HG02610 (cell line): Measurements from ENCODE around the gene TMPRSS4.
"Not testable (repeated sequence)": the region's sequence is repeated elsewhere in the genome, so short reads cannot be mapped to it uniquely, and the experiment has no call there.

Experiments used
- ATAC-seq: cut with Tn5 transposase; IDR thresholded peaks from one replicate; pipeline ENCODE4 v1.9.1; 2021; ENCODE audit warnings: mild to moderate bottlenecking, moderate library complexity; ENCODE audit not compliant: unreplicated experiment

The TMPRSS4 gene

DNA sequence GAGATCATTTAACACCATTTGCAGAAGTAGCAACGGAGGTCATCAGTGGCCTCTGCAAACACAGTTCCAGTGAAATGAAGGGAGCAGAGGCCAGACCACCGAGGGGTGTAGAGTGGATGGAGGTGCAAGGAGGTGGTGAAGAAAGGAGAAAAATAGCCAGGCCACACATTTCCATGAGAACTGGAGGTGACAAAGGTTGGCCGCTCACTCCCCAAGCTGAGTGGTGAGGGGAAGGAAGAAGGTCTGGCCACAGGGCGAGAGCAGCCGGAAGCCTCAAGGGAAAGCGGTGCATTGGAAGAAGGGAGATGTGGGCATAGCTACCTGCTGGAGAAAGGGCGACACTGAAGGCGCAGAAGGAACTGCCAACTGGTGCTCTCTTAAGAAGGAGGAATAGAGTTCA is 20.1 kb upstream of the TMPRSS4 start:
- no peak for ATAC-seq

DNA sequence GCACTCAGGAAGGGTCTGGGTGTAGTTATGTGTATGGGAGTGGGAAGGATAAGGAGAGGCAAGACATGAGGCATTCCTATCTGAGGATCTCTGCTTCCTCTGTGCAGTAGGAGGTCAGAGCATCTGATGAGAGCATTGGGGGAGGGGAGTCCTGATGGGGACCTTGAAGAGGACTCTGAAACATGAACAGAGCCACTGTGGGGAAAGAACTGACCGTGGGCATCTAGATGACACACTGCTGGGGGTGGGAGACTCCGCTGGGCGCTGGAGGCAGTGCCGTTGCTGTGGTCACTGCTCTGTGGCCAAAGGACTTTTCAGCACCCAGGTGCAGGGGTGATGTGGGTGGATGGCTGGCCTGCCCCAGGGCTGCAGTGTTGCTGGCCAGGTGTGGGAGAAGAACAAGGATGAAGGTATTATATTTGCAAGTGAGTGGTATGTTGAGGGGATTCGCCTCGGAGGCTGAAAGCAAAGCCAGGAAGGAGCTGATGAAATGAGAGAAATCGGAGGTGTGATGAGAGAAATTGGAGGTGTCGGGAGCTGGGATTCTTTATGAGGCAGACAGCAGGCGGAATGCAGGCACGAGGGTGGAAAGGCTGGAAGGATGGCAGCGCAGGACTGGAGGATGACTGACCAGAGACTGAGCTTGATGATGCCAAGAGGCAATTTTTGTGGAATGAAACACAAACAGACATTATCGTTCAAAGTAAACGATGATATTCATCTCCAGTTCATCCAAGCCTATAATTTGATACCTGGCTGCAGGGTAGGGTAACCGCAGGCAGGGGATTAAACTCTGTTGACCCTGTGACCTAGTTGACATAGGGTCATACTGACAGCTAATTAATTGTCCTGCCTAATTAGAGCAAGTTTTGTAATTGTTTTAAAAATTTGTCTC is 19.4 kb upstream of the TMPRSS4 start:
- no peak for ATAC-seq

DNA sequence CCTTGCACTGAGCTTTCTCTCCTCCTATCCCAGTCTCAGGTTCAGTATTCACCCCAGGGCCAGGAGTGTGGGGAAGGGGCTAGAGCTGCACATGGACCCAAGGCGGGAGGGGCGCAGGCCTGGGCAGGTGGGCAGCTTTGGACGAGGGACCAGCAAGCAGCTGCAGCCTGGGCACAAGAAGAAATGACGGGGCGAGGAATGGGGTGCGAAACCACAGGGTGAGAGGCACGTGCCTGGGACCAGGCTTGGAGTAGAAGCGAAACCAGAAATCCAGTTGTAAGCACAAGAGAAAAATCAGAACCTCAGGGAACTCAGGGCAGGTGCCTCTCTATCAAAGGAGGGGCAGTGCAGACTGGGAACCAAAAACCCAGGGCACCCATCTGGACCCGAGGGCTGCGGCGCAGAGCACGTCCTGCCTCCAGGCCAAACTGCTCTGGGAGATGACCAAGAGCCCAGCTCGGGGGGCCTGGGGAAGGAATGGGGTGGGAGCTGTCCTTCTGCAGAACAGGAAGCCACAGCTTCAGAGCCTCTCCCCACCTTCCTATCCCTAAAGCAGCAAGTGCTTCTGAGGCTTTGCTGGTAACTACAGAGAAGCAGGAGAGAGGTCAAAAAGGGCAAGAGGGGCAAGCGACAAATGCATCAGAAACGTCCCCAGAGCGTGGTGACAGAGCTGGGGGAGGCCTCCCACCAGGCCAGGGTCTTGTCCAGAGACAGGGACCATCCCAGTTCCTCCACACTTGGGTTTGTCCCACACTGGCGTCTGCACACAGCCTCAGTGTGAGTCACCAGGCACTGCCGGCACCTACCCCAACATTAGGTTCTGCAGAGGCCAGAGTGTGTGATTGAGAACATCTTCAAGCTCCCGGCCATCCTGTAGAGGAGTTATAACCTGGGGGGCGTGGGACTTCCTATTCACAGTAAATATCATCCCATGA is 18.3 kb upstream of the TMPRSS4 start:
- ATAC-seq = no peak

DNA sequence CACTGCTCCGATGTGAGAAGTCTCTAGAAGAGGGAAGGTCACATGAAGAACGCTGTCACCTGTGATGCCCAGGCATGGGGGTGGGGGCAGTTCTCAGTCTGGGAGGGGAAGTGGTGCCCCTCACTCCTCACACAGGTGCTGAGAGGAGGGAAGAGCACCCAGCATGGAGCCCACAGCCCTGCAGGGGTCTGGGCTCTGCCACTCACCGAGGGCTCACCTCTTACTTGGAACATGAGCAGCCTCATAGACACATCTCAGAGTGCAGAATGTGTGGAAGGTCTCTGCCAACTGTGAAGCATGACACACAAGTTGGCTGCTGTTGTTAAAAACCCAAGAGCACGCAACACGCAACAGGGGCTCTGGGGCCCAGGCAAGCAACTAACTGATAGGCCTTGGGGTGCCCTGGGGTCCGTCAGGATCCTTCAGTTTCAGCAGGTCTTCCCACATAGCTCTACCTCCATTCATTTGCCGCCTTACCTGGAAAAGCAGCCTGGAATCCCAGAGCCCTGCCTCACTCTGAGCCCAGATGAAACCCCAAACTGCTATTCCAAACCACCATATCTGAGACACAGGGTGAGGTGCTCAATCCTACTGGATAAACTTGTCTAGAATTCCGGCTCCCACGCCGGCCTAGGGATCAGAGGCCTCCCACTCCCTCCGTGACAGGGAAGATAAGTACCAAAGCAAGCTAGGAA is 17.5 kb upstream of the TMPRSS4 start:
- ATAC-seq = no peak

DNA sequence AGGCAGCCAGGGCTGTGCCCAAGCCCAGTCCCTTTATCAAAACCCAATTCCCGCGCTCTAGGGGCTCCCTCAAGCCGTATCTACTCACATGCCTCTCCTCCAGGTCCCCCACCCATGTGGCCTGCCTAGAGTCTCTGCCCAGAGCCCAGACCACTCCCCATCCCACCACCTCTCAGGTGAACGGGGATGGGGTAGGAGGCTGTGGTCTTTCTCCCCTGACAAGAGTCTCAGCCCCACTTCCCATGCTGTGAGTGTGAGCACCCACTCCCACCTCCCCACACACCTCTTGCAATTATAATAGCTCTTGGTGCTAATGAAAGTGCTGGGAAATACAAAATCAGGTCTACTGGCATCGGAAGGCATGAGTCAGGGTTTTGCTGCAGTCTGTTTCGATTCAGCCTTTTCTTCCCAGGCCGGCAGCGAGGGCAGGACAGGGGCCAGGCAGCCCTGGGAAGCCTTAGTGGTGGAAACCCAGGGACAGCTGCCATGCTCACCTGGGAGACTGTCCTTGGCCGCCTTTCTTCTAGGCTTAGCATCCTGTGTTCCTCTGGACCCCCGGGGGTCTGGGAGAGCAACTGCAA is 16.7 kb upstream of the TMPRSS4 start:
- no peak for ATAC-seq

DNA sequence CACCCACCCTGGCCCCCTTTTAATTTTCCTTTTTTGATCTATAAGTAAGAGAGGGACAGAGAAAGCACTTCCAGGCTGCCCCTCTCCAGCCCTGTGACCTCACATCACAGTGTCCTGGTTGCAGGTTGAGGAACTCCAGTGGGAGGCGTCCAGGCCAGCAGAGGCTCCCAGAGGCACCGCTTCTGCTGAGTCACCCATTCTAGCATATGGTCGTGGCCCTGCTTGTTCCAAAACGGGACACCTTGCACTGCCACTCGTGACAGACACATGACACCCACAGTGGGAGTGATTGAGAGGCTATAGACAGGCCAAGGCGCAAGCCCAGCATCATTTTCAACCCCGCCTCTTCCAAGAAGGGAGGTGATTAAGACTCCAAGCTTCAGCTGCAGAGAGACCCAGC is 16.0 kb upstream of the TMPRSS4 start:
- ATAC-seq = no peak

DNA sequence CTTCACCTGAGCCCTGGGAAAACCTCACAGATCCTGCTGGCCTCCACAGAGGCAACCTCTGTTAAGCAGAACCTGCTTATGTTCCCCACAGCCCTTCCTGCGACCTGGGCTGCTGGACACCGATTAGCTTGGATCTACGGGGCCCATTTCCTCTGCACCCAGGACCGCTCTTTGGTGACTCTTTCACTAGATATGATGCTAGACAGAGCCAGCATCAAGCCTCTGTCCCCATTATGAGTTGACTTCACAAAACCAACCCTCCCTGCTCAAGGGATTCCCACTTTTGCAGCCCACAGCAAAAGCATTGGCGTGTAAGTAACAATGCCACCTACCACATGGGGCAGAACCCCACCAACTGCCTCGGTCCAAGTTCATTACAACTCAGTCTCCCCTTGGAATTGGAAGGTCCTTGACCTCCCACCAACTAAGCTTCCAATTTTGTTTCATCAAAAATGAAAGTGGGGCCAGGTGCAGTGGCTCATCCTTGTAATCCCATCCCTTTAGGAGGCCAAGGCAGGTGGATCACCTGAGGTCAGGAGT is 15.2 kb upstream of the TMPRSS4 start:
- ATAC-seq = no peak

DNA sequence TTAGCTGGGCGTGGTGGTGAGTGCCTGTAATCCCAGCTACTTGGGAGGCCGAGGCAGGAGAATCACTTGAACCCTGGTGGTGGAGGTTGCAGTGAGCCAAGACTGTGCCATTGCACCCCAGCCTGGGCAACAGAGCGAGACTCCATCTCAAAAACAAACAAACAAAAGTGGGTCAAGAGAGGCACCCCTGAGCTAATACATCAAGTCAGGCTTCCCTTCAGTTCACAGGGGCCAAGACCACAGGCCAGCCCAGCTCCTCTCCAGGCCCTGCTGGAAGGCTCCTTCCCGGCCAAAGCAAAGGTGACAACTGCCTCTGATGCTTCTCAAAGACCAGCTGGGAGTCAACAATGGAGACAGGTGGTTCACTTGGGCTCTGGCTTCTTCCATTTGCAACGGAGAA is 14.7 kb upstream of the TMPRSS4 start:
- ATAC-seq = not testable (repeated sequence)

DNA sequence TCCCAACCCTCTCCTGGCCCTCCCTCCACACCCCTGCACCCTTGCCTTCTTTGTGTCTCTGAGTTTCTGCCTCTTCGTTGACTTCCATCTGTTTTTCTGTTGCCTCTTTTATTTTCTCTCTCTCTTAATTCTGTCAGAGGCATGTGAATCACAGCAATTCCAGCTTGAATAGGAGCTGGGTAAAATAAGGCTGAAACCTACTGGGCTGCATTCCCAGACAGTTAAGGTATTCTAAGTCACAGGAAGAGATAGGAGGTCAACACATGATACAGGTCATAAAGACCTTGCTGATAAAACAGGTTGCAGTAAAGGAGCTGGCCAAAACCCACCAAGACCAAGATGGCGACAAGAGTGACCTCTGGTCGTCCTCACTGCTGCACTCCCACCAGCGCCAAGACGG is 14.2 kb upstream of the TMPRSS4 start:
- not testable (repeated sequence) for ATAC-seq

DNA sequence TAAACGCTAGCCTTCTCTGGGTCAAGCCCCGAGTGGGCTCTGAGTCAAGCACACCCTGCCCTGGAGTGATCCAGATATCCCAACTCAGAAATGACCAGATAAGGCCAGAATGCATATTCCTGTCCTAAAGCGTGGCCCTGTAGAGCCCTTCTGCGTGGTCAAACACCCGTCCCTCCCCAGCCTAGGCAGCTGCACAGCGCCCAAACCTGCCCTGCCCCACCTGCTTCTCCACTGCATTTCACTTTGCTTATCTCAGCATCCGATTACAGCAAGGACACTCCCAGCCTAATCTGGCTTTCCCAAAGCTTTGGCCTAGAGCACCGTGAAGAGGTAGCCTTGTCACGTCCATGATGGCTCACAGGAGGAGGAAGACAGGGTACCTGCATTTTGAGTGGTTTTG is 11.9 kb upstream of the TMPRSS4 start:
- no peak for ATAC-seq

DNA sequence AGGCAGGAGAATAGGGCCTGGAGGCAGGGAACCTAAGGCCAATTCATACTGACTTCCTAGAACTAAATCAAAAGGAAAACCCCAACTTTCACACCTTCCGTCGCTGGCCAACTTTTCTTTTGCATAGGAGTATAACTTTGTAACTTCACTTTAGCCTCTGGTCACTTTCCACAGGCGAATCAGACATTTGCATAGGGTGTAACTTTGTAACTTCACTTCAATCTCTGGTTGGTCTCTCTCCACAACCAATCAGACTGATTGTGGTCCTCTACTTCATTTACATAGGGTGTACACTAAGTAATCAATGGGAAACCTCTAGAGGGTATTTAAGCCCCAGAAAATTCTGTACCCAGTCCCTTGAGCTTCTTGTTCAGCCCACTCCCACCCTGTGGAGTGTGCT is 11.5 kb upstream of the TMPRSS4 start:
- no peak for ATAC-seq

DNA sequence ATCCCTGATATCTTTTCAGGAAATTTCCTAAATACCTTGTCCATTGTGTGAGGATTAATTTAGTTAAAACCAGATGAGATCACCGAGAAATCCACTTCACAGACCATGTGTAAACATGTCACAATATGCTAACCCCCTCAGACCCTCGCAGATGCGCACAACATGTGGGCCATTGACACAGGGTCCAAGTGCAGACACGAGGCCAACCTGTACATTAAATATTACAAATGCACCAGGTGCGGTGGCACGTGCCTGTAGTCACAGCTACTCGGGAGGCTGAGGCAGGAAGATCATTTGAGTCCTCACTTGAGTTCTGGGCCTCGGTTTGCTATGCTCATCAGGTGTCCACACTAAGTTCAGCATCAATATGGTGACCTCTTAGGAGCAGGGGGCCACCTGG is 9.9 kb upstream of the TMPRSS4 start:
- no peak for ATAC-seq

DNA sequence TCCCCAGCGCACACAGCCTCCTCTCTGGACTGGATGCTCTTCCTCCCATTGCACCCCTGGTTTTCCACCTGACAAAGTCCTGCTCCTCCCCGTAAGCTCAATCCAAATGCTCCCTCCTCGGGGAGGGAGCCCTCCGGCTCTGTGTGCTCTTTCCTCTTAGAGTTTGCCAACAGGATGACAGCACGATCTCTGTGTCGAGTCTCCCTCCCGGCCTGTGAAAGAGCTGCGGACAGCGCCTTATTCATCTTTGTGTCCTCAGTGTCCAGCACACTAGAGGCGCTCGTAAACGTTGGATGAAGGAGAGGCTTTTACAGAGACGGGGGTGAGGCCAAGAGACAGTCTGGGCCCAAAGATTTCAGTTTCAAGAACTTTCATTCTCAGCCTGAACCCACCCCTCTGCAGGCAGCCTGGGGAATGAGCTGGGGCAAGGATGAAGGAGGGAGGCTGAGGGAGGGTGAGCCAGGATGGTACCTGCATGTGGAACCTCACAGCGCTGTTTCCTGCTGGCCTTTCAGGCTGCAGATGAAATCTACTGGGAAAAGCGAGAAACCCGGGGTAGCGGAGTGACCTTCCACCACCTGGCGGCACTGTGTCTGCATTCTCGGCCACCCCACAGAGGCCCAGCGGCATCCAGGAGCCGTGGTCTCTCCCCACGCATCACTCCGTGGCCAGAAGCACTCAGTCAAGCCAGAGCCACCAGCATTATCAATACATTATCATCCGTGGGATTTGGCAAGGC is 8.5 kb upstream of the TMPRSS4 start:
- ATAC-seq = no peak

DNA sequence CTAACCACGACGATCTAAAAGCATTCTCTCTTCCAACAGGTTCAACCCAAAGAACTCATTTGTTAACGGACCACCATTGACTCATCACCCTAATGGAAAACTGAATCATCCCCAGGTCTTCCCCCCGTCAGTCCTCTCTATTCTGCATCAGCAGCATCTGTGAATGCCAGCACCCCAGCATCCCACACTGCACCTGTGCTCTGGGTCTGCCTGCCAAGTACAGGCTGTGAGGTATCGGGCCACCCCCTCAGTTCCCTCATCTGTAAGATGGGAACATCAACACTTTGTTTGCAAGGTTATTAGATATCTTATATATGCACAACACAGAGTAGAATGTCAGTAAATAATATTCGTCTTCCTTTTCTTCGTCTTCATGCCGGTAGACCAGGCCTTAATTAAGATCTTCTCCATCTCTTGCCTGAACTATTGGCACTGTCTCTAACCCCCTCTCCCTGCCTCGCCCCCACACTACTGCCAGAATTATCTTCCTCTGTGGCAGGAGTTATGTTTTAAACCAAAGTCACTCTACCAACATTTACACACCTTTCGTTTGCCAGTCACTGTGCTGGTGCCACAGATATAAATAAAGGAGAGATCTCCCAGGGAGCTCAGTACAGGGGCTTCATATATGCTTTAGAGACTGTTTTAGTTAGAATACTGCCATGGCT is 7.8 kb upstream of the TMPRSS4 start:
- ATAC-seq = no peak

DNA sequence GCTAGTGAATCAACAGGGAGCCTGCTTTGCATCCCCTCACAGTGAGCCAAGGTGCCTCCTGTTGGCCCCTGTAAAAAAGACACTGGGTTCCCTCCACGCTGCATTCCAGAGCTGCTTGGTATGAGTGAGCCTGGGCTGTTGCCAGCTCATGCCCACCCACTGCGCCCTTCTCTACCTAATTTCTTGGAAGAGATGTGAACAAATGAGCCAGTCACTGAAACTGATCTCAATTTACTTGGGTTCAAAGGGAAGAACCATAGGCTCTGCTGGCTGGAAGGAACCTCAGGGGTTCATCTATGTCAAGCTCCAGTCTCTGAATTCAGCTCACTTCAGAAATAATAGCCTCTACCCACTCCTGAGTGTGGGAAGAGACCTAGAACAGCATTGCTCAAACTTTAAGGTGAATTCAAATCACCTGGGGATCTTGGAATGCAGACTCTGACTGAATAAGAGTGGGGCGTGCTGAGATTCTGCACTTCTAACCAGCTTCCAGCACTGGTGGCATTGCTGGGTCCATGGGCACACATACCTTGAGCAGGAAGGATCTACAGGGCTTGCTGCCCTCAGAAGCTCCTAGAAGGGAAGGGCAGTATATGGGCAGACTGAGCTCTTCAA is 5.4 kb upstream of the TMPRSS4 start:
- no peak for ATAC-seq

DNA sequence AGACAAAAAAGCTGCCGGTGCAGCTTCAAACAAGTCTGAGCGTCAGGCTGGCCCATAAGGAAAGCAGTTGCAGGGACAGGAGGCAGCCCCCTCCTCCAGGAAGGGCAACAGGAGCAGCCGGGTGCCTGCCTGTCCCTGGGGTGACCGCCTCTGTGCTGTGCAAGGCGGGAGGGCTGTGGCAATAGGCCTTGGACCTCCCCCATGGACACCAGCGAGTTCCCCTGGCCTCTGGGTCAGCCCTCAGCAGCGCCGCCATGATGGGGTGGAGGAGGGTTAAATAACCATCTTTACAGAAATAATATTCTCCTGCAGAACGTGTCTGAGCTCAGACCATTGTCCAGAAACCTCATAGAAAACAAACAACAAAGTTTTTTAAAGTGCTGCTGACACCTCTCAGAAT is 3.3 kb upstream of the TMPRSS4 start:
- no peak for ATAC-seq

DNA sequence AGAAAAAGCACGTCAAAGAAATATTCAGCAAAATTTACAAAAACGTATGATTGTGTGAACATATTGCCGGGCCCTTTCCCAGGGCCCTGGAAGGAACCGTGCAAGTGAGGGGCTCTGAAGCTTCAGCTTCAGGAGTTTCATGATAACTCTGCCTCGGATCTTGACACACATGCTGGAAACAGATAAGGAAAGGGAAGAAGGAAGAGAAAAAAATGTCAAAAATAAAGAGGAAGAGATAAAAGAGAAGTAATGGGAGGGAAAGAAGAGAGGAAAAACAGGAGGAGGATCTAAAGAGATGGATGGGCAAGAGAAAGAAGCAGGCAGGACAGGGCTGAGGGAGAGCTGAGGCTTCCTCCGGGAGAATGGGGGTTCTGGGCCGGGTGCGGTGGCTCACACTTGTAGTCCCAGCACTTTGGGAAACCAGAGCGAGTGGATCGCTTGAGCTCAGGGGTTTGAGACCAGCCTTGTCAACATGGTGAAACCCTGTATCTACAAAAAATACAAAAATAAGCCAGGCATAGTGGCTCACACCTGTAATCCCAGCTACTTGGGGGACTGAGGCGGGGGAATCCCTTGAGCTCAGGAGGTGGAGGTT is 2.7 kb upstream of the TMPRSS4 start:
- ATAC-seq = no peak

DNA sequence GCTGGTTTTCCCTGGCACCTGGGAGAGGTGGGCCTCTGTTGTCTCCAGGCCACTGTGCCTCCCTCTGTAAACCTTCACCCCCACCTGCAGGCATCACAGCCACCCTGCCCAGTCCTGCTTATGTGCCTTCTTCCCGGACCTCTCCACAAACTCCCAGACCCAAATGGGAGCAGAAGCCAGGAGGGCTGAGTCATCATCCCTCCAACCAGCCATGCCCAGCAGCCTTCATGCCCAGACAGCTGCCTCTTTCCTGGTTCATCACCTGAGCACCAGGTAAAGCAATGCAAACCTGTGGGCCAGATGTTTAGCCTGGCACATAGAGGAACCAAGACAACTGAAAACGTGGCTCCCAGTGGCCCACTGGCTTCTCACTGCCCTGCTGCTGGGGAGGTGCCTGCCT is 2.1 kb upstream of the TMPRSS4 start:
- ATAC-seq = no peak
